Loucy (cell line): ENCODE results near the gene HSD3B2.

Experiments used
- H2AFZ ChIP-seq: fragments of 200-600 bp; sonication (generic); 2 replicates; pipeline ENCODE4 v1.6.0; 2016; ENCODE audit warnings: antibody characterized with exemption, mild to moderate bottlenecking, low read length, moderate library complexity
- H3F3A ChIP-seq: fragments of 200-600 bp; 2 replicates; pipeline ENCODE4 v1.6.0; 2016; ENCODE audit warnings: antibody characterized with exemption, low read depth, mild to moderate bottlenecking
- H3K27me3 ChIP-seq: fragments of 200-600 bp; sonication (generic); 2 replicates; pipeline ENCODE4 v1.6.1; 2014; ENCODE audit warnings: low read length, mild to moderate bottlenecking; ENCODE audit not compliant: insufficient read depth, poor library complexity, severe bottlenecking
- H3K36me3 ChIP-seq: fragments of 200-600 bp; sonication (generic); 2 replicates; pipeline ENCODE4 v1.6.1; 2016; ENCODE audit warnings: low read length; ENCODE audit not compliant: insufficient read depth
- H3K4me1 ChIP-seq: fragments of 200-600 bp; sonication (generic); 2 replicates; pipeline ENCODE4 v1.5.1; 2014; ENCODE audit warnings: low read length, mild to moderate bottlenecking; ENCODE audit not compliant: insufficient read depth, poor library complexity, severe bottlenecking
- H3K4me2 ChIP-seq: fragments of 200-600 bp; sonication (generic); 2 replicates; pipeline ENCODE4 v1.6.0; 2014; ENCODE audit warnings: antibody characterized with exemption, low read length, low read depth, mild to moderate bottlenecking; ENCODE audit not compliant: poor library complexity, severe bottlenecking
- H3K4me3 ChIP-seq: fragments of 200-600 bp; sonication (generic); 2 replicates; pipeline ENCODE4 v1.5.1; 2014; ENCODE audit warnings: low read length, mild to moderate bottlenecking, mixed read lengths; ENCODE audit not compliant: poor library complexity, severe bottlenecking
- H3K79me2 ChIP-seq: fragments of 200-600 bp; sonication (generic); 2 replicates; pipeline ENCODE4 v1.6.1; 2014; ENCODE audit warnings: low read length; ENCODE audit not compliant: insufficient read depth
- H3K9ac ChIP-seq: fragments of 200-600 bp; sonication (generic); 2 replicates; pipeline ENCODE4 v1.6.0; 2014; ENCODE audit warnings: mild to moderate bottlenecking, low read depth, low read length, moderate library complexity; ENCODE audit not compliant: poor library complexity, severe bottlenecking
- H3K9me2 ChIP-seq: fragments of 200-600 bp; sonication (generic); replicated peaks from 2 replicates; pipeline ENCODE4 v1.6.1; 2016; ENCODE audit warnings: low read depth, low read length, mixed read lengths
- H3K9me3 ChIP-seq: fragments of 200-600 bp; sonication (generic); 2 replicates; pipeline ENCODE4 v1.6.1; 2014; ENCODE audit warnings: mild to moderate bottlenecking, antibody characterized with exemption, low read length, low read depth; ENCODE audit not compliant: insufficient read depth
- H4K20me1 ChIP-seq: fragments of 200-600 bp; sonication (generic); 2 replicates; pipeline ENCODE4 v1.6.0; 2014; ENCODE audit warnings: antibody characterized with exemption, low read length, mild to moderate bottlenecking; ENCODE audit not compliant: insufficient read depth, poor library complexity, severe bottlenecking
- CTCF ChIP-seq: fragments of 200-600 bp; sonication (generic); conservative IDR thresholded peaks from 2 replicates; pipeline ENCODE4 v1.5.1; 2014; ENCODE audit warnings: mild to moderate bottlenecking, antibody characterized with exemption, low read length
- EZH2phosphoT487 ChIP-seq: fragments of 200-600 bp; IDR thresholded peaks from 2 replicates; pipeline ENCODE4 v1.6.1; 2018; ENCODE audit warnings: antibody characterized with exemption, mild to moderate bottlenecking, moderate library complexity, borderline replicate concordance

The HSD3B2 gene

GRCh38 chr1:119448127-119448511 lies 33.2 kb downstream of the HSD3B2 start:
- H3F3A ChIP-seq: no peaks in the 10 kb centered on the region
- no peak overlapping the region for H3K4me3 ChIP-seq
- H3K9me2 ChIP-seq: no peaks in the 10 kb centered on the region
- H3K79me2 ChIP-seq: no peaks in the 10 kb centered on the region
- no peaks in the 10 kb centered on the region for H3K36me3 ChIP-seq
- H4K20me1 ChIP-seq: no peaks in the 10 kb centered on the region
- no peaks in the 10 kb centered on the region for H3K4me1 ChIP-seq
- H3K4me2 ChIP-seq: no peak overlapping the region
- TF ChIP-seq CTCF (peak; percentile 55), EZH2phosphoT487 (no peak)
- H3K27me3 ChIP-seq: no peaks in the 10 kb centered on the region
- H2AFZ ChIP-seq: no peak overlapping the region
- no peak overlapping the region for H3K9ac ChIP-seq
- H3K9me3 ChIP-seq: no peaks in the 10 kb centered on the region

- no peaks in the 10 kb centered on the region for H3K9me3 ChIP-seq
- no peaks in the 10 kb centered on the region for H4K20me1 ChIP-seq
- no peaks in the 10 kb centered on the region for H3K9me2 ChIP-seq
- no peaks in the 10 kb centered on the region for H3F3A ChIP-seq
- H3K4me1 ChIP-seq: no peaks in the 10 kb centered on the region
- no peaks in the 10 kb centered on the region for H3K27me3 ChIP-seq
- H3K36me3 ChIP-seq: no peaks in the 10 kb centered on the region
- TF ChIP-seq CTCF (peak; percentile 26; the same call in 1 of the 2 replicates), EZH2phosphoT487 (no peak)
- no peak overlapping the region for H2AFZ ChIP-seq
- no peaks in the 10 kb centered on the region for H3K79me2 ChIP-seq
- no peak overlapping the region for H3K4me3 ChIP-seq
- H3K9ac ChIP-seq: no peak overlapping the region
- no peak overlapping the region for H3K4me2 ChIP-seq
Measured at GRCh38 chr1:119449971-119450370, 35.0 kb downstream of the HSD3B2 start.

DNA sequence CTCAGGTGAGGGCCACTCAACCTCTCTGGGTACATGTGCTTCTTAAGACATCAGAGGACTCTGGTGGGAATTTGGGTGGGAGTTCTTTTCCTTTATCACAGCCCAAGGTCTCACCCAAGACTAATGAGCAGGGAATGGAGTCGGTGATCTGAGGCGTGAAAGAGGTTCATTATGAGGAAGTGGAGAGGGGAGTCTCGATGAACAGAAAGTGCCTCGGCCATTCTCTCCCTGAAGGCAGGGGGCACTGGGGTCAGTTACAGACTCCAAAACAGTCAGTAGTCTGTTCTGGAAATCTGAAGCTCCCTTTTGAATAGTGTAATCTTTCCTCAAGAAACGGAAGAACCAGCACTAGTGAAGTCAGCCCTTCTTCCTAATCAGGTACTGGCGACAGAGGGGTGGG lies 36.2 kb downstream of the HSD3B2 start:
- Histone ChIP-seq H3K4me2 (no peak overlapping the region), H3K27me3 (no peaks in the 10 kb centered on the region), H4K20me1 (no peaks in the 10 kb centered on the region), H3K9ac (no peak overlapping the region), H3K4me1 (no peaks in the 10 kb centered on the region), H3K9me3 (no peaks in the 10 kb centered on the region), H3K79me2 (no peaks in the 10 kb centered on the region), H3K9me2 (no peaks in the 10 kb centered on the region), H3F3A (no peaks in the 10 kb centered on the region), H2AFZ (no peak overlapping the region), H3K4me3 (no peak overlapping the region), H3K36me3 (no peaks in the 10 kb centered on the region)
- TF ChIP-seq CTCF (no peak), EZH2phosphoT487 (no peak)
